Ecto neural progenitor cell (in vitro differentiated cells): ENCODE results near the gene UTP11.
A peak's percentile ranks its signal among the peaks of the same experiment; 100 is the strongest.
"Not testable (repeated sequence)": the region's sequence is repeated elsewhere in the genome, so short reads cannot be mapped to it uniquely, and the experiment has no call there.

Experiments
- DNase-seq: peaks from one replicate; pipeline ENCODE4 v3.0.0-alpha.2; 2018; ENCODE audit warnings: low spot score

UTP11 gene

GRCh38 chr1:38027201-38028104 is 14.9 kb downstream of the UTP11 start:
- no peak for DNase-seq

GRCh38 chr1:38028105-38028591 is 15.6 kb downstream of the UTP11 start:
- DNase-seq, result no peak

DNA sequence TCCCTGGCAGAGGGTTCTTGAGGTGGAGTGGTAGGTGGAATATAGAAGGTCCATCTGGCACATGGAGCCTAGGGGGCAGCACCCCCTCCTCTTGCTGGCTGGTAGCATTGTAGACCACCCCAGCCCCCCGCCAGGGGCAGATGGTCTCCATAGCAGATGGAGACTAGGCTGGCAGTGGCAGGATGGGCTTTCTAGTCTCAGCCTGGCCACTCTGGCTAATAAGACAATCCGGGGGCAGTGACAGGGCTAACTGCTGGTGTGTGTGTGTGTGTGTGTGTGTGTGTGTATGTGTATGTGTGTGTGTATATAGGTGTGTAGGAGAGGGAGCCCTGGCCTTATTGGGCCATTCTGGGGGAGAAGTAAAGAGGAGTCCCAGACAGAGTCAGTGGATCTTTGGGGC is 16.1 kb downstream of the UTP11 start:
- no peak for DNase-seq

DNA sequence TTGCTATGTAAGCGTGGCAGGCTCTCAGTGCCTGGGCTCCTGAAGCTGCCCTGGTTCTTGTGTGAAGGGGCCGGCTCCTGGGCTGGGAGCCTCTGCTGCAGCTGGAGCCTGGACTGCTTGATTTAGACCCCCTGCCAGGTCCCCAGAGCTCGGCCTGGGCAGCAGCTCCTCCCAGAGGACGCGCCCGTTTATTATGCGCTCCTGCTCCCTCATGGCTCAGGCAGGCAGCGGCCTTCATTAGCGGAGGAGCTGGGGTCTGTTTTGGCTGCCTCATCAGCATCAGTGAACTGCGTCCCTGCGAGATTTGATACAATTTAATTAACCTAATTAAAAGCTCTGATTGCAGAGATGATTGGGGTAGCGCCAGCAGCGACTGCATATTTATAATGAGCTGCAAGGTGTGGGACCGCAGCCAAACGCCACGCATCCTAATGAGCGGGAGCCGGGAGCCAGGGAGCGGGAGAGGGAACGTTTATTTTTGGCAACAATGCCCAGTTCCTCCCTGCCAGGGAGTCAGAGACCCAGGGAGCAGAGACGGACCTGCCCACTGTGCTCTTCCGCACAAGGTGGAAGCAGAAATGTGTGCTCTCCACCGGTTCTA is 16.6 kb downstream of the UTP11 start:
- peak; percentile 74 for DNase-seq

- peak; percentile 47 for DNase-seq
These were observed 17.4 kb downstream of the UTP11 start for GRCh38 chr1:38029685-38030511.

- no peak for DNase-seq
These were observed 18.3 kb downstream of the UTP11 start for GRCh38 chr1:38030596-38031512.

- DNase-seq, result no peak
These were observed 19.0 kb downstream of the UTP11 start for GRCh38 chr1:38031513-38031866.

GRCh38 chr1:38032992-38033391 is 20.5 kb downstream of the UTP11 start:
- DNase-seq, result not testable (repeated sequence)

DNA sequence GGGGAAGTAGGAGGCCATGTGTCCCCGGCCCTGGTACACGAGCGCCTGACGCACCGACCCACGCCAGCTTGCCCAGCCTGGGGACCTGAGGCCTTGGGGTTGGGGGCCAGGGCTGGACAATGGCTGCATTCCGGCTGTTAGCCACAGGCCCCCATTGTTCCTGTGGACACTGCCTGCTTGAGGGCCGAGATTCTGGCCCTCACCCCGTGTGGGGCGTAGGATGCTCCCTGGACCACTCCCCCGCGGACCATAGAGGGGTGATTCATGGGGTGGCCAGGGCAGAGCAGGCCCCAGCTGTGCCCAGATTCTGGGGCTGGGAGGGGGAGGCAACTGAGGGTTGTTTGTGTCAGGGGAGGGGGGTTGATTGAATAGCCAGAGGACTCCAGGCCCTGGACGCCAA is 22.3 kb downstream of the UTP11 start:
- DNase-seq, result no peak

GRCh38 chr1:38037221-38037939 is 24.8 kb downstream of the UTP11 start:
- DNase-seq, result no peak

- no peak for DNase-seq
These were observed 26.3 kb downstream of the UTP11 start for GRCh38 chr1:38038861-38039260.

GRCh38 chr1:38039331-38040088 is 27.0 kb downstream of the UTP11 start:
- DNase-seq, result no peak

- DNase-seq, result peak; percentile 64
These were observed 29.7 kb downstream of the UTP11 start for GRCh38 chr1:38041936-38042834.

DNA sequence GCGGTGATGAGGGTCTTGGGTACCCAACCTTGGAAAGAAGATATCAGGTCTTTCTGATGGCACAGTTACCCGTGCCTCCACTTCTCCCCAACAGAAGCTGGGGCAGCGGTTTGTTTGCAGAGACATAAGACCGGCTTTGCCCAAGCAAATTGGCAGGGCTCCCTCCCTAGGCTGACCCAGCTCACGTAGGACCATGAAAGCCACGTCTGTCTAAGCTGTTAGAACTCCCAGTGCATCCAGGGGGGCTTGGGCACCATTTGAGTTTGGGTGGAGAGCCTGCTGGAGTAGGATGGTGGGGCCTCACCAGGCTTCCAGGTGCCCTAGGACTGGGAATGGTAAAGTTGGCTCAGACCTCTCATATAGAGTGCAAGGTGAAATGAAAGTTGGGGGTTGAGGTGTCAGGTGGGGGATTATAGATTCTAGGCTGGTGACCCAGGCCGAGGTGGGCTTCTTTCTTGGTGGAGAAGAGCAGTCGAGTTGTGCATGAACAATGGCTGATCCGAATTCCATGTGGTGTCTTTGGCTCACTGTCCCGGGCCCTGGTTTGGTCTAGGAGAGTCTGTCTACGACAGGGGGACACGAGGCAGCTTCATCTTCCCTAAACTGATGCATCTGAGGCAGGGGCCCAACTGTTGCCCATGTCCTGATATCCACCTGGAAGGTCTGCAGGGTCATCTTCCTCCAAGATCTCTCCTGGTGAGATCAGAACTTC is 30.7 kb downstream of the UTP11 start:
- DNase-seq, result no peak

- DNase-seq, result peak; percentile 60
These were observed 32.0 kb downstream of the UTP11 start for GRCh38 chr1:38044221-38045215.

GRCh38 chr1:38045401-38046332 is 33.1 kb downstream of the UTP11 start:
- DNase-seq, result peak; percentile 74
